NCI-H1092 (cell line): ENCODE measurements around the gene ACTN1.

ENCODE experiments used
- DNase-seq: peaks from one replicate; lab custom pipeline; 2025; lab: John Stamatoyannopoulos, UW

The ACTN1 gene

DNA sequence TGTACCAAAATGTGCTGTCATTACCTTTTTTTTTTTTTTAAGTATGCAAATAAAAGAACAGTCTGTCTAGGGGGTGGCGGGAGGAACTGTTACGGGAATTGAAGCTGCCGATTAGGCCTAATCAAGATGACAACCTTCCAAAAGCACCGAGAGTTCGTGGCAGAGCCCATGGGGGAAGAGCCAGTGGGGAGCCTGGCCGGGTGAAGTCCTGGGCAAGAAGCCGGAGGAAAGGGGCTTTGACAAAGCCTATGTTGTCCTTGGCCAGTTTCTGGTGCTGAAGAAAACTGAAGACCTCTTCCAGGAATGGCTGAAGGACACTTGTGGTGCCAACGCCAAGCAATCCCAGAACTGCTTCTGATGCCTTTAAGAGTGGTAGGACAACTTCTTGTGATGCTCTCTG lies 42.6 kb downstream of the ACTN1 start:
- no peak for DNase-seq

GRCh38 chr14:68935761-68936214 lies 43.3 kb downstream of the ACTN1 start:
- no peak for DNase-seq

DNA sequence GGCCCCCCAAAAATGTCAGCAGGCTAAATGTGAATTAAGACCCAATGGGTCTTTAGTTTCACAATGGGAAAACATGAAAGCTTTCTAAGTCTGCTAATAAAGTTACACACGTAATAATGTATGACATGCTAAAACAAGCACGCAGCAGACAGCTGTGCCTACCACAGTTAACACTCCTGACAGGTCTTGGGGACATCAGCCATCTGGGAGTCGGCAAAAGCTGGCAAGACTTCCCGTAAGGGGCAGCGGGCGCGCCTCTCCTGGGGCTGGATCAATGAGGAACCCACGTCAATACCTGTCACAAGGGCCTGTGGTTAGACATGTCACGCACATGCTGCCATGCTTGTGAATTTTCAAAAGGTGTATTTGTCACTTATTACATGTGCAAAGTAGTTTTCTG lies 45.0 kb downstream of the ACTN1 start:
- no peak for DNase-seq

DNA sequence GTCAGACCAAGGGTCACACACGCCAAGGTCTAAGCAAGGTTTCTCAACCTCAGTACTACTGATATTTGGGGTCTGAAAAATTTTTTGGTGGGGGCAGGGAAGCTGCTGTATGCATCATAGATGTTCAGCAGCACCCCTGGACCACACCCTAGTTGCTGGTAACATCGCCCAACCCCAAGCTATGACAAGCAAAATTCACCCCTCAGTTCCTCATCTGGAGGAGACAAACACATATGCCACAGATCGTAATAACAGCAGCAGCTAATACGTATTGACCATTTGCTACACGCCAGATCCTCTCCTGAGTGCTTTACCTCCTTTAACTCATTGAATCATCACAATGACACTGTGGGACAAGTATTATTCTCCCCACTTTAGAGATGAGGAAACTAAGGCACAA lies 46.4 kb downstream of the ACTN1 start:
- no peak for DNase-seq

- DNase-seq, result no peak
Measured at GRCh38 chr14:68932231-68932630, 46.9 kb downstream of the ACTN1 start.

DNA sequence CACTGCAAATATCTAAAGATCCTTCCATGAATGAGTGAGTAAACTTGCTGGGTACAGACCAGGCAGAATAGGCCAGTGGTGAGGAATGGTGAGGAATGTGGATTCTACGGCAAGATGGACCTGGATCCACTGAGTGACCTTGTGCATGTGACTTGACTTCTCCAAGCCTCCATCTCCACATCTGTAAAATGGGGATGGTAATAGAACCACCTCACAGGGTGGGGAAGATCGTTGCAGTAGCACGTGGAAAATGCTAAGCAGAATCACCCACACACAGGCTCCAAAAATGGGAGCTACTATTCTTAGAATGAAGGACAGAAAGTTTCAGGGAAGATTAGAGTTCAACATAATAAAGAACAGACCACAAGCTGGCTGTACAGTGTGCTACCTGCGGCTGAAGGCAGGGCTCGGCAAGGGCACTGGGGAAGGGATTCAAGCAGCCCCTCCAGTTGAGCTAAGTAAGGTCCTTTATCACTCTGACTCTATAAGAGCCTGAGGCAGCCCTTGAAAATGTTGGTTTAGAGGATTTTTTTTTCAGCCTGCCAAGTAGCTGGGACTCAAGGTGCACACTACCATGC lies 47.5 kb downstream of the ACTN1 start:
- DNase-seq, result no peak

GRCh38 chr14:68931063-68931462 lies 48.0 kb downstream of the ACTN1 start:
- DNase-seq, result no peak

GRCh38 chr14:68929623-68930307 lies 49.3 kb downstream of the ACTN1 start:
- DNase-seq, result no peak

DNA sequence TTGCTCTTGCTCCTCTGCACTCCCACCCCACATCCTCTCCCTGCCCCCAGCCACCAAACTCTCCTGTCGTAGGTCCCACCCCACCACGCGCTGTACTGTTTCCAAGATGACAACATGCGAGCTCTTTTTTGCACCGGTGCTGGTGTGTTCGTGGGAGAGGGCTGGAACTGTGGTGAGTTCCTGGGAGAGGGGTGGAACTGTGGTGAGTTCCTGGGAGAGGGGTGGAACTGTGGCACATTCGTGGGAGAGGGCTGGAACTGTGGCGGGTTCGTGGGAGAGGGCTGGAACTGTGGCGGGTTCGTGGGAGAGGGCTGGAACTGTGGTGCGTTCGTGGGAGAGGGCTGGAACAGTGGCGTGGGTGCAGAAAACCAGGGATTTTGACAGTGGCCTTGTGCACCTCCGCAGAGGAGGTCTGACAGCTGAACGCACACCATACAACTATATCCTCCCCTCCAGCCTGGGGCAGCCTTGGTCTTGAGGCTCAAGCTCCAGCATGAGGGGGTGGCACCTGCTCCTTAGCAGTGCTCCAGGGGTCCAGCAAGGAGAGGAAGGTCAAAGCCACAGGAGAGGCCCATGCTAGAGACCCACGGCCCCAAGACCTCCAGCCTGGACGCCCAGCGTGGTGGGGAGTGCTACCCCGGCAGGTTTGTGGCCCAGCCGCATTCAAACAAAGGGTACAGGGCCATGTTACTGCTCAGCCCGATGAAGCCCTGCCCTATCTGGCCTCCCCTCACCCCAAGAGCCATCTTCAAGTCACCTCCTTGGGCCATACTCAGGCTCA lies 50.1 kb downstream of the ACTN1 start:
- DNase-seq, result no peak

DNA sequence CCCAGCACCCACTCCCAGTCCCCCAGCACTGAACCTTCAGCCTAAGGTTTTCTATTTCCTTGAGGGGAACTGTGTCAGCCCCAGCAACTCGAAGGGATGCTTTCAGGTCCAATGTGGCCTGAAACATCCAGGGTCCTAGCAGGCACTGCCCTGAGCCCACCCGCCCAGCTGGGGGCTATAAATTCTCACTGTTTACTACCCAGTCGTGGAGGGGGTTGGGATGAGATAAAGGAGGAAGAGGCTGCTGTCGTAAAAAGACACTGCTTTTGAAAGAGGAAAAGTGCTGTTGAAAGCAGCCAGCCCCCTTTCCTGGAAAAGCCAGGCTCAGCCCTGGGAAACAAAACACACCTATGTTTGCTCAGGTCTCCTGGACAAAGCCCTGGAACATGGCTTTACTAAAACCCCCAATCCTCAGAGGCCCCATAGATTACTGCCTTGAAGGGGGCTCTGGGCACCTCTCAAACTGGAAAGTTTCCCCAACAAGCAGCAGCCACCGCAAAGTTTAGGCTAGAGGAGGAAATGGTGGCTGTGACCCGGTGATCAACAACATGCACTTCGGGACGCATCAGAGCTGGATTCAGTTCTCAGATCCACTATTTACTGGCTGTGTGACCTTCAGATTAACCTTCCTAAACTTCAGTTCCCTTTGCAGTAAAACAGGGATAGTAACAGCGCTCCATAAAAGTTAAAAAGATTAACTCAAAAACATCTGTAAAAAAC lies 51.0 kb downstream of the ACTN1 start:
- no peak for DNase-seq

DNA sequence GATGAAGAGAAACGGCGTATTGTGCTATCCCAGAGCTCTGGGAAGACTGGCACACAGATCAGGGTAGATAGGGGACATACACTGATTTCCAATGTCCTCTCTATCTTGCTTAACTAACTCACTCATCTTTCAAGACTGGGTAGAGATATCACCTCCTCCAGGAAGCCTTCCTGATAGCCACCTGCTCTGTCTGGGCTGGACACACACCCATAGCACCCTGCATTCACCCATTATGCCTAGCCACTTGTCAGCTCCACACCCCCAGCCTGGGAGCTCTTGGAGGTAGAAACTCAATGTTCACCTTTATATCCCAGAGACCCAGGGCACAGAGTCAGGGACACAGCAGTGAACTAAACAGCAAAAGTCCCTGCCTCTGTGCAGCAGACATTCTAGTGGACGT lies 52.0 kb downstream of the ACTN1 start:
- no peak for DNase-seq

DNA sequence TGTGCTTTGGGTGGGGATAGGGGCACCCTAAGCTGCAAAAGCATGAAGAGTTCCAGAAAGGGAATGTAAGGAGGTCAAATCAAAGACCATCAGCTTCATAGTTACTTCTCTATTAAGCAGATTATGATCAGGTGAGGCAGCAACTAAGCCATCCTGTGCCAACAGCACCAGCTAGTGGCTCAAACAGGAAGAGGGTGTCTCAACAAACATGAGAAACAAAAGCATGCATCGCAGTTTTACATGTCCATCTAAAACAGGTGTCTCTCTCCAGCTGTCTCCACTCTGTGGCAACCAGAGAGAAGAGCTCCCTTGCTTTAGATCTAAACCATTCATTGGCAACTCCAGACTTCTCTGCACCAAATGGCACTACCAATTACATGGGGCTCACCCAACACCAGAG lies 52.9 kb downstream of the ACTN1 start:
- no peak for DNase-seq

DNA sequence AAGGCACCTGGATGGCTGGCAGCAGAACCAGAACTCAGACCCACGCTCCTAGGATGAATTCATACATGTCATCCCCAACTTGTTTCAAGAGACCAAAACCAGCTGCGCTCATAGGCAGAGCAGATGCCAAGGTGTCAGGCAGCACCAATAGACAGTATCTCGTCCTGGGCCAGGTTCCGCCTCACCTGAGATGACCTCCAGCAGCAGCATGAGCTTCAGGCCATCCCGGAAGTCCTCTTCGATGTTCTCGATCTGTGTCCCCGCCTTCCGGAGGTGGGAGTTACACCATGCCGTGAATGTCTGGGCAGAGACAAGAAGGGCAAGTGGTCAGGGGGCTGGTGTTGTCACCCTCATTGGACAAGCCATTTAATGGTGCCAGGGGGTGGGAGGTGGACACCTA lies 53.7 kb downstream of the ACTN1 start:
- no peak for DNase-seq

DNA sequence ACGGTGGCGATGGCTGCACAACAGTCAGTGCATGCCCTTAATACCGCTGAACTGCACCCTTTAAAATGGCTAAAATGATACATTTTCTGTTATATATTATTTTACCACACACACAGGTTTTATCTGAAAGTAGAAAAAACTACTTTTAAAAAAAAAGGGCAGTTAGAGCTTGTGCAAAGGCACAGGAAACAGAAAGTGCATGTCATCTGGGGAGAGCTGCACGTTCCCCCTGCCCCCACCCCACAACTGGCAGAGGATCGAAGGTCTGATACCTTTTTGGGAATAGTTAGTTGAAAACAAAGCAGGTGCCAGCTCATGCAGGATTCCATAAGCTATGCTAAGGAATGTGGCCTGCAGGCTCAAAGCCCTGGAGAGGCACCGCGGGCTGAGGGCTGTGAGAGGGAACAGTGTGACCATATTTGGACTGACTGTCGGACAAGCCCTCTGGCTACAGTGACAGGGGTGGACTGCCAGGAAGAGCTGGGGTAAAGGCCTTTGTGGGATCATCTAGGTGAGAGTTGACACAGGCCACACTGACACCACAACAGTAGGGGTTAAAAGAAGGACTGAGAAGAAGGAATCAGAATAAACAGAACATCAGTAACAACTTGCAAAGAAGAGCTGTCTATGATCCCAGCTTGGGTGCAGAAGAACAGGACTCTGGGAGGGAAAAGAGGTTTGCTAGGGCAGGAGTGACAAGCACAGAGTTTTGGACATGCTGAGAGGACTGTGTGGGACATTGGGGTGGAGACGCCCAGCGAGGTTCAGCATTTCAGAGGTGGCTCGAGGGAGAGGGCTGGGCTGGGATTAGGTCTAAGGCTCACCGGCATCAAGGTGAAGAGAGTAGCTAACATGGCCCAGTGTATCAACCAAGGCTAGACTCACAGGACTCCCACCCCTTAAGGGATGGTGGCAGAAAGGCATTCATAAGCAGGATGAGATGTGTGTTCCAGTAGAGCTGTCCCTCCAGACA lies 54.6 kb downstream of the ACTN1 start:
- DNase-seq, result no peak

DNA sequence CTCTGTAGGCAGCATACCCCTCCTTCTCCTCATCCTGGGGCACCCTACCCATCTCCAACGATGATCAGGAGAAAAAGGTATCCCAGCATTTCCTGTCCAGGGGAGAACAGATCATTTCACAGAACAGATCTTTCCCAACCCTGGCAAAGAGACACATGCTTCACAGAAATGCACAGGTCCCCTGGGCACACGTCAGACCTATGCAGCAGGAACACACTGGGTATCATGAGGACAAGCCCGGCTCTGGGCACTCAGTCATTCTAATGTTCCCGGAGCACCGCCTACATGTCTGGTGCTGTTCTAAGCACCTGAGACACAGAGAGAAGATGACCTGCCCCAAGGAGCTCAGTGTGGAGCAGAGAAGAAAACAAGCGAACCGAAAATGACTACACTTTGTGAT lies 56.2 kb downstream of the ACTN1 start:
- no peak for DNase-seq

GRCh38 chr14:68922201-68922621 lies 56.9 kb downstream of the ACTN1 start:
- DNase-seq, result no peak

GRCh38 chr14:68921666-68922065 lies 57.4 kb downstream of the ACTN1 start:
- DNase-seq, result no peak

- no peak for DNase-seq
Measured at GRCh38 chr14:68921049-68921448, 58.1 kb downstream of the ACTN1 start.

- no peak for DNase-seq
Measured at GRCh38 chr14:68919129-68919927, 59.8 kb downstream of the ACTN1 start.

DNA sequence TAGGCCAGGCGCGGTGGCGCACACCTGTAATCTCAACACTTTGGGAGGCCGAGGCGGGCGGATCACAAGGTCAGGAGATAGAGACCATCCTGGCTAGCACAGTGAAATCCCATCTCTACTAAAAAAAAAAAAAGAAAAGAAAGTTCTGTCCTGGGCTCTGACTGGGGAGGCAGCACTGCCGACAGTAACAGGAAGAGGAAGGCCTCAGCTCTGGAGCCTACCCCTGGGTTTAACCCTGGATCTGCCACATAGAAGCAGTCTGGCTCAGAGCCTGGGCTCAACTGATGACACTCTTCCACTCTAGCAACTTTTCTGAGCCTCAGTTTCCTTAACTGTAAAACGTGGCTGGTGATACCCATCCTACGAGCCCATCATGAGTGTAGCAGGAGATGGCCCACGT lies 60.5 kb downstream of the ACTN1 start:
- DNase-seq, result no peak
